CD4-positive, alpha-beta T cell treated with Interleukin-6 for 4 hours (primary cell): ENCODE data around the gene KLK14.

Source experiments
- DNase-seq: peaks from one replicate; pipeline ENCODE4 v3.0.0-alpha.2; 2020; ENCODE audit warnings: mixed read lengths

KLK14 gene, protein sequence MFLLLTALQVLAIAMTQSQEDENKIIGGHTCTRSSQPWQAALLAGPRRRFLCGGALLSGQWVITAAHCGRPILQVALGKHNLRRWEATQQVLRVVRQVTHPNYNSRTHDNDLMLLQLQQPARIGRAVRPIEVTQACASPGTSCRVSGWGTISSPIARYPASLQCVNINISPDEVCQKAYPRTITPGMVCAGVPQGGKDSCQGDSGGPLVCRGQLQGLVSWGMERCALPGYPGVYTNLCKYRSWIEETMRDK

DNA sequence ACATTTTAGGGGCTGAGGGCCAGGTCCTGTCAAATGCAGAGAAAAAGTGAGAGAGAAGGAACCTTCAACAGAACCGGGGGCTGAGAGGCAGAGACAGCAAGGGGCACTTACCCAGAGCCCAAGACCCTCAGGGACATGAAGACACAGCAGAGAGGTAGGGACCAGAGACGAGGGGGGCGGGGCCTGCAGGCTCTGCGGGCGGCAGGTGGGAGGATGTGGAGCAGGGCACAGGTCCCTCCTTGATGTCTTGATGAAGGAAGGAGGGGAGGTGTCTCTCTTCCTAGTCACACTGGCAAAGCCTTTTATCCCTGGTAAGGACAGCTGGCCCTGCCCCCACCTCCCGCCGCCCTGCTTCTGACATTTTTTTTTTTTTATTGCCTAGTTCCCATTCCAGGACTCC, at the start of gene KLK14:
Gene KLK14 (minus strand): TSS at position 277 of the 400 bp plus-strand sequence. CDS start 273 bp downstream, at position 4.
- DNase-seq = no peak

DNA sequence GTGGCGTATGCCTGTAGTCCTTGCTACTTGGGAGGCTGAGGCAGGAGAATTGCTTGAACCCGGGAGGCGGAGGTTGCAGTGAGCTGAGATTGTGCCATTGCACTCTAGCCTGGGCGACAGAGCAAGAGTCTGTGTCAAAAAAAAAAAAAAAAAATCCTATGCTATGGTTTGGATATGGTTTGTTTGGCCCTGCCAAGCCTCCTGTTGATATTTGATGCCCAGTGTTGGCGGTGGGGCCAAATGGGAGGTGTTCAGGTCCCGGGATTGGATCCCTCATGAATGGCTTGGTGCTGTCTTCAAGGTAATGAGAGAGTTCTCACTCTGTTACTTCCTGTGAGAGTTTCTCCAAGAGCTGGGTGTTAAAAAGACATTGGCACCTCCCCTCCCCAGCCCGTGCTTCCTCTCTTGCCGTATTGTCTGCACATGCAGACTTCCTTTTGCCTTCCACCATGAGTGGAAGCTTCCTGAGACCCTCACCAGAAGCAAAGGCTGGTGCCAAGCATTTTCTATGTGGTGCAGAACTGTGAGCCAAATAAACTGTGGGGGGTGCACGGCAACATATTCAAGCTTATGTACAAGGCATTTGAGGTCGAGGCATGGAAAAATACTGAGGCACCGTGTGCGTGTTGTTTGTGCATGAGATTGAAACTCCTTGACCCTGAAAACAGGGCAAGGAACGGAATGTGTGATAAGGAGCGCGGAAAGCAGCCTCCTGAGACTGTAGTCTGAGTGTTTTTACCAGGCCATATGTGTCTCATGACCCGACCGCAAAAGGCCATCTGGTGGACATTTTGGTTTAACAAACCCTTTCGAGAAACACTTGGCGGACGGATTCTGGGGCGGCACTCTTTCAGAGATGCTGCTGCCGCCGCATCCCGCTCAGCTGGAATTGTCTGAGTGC, 49.3 kb upstream of the KLK14 start:
- DNase-seq = peak; percentile 71

DNA sequence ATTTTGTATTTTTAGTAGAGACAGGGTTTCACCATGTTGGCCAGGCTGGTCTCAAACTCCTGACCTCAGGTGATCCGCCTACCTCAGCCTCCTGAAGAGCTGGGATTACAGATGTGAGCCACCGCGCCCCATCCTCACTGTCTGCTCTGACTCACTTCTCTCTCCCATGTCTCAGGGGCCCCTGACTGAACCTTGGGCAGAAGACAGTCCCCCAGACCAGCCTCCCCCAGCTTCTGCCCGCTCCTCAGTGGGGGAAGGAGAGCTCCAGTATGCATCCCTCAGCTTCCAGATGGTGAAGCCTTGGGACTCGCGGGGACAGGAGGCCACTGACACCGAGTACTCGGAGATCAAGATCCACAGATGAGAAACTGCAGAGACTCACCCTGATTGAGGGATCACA, 47.0 kb upstream of the KLK14 start:
- no peak for DNase-seq

DNA sequence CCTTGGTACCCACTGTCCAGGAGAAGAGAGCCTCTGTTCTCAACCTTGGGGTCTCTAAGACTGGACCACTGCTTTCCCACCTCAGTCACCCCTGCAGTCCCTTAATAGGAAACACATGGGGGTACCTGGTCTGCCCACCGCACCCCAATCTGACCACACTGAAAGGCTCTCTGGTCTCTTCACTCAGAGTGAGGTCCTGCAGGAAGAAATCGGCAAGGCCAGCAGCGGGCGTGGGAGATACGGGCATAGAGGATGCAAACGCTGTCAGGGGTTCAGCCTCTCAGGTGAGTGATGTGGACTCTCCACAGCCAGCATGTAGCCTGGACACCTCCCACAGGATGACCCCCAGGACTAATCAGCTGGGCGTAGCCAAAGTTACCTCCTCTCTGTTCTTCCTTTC, 45.5 kb upstream of the KLK14 start:
- DNase-seq = no peak

DNA sequence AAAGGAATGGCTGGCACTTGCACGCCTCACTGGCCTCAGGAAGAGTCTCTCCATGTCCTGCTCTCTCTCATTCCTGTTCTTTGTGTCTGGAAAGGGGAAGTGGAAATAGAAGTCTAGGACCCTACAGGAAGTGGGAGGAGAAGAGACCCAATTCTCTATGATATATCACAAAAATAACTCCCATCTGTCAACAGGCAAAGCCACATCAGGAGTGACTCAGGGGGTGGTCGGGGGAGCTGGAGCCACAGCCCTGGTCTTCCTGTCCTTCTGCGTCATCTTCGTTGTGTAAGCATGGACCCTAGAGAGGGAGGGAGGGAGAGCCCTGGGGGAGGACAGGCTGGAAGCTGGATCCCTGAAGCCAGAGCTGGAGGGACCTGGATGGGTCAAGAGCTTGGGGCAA, 45.1 kb upstream of the KLK14 start:
- DNase-seq = peak; percentile 44

DNA sequence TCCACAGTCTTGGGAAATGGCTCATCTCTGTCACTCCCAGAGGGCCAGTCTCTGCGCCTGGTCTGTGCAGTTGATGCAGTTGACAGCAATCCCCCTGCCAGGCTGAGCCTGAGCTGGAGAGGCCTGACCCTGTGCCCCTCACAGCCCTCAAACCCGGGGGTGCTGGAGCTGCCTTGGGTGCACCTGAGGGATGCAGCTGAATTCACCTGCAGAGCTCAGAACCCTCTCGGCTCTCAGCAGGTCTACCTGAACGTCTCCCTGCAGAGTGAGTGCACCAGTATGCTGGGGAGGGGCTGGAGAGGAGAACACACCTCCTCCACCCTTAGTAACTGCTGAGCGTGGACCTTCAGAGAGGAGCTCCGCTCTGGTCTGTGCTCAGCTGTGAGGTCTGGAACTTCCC, 44.3 kb upstream of the KLK14 start:
- no peak for DNase-seq

DNA sequence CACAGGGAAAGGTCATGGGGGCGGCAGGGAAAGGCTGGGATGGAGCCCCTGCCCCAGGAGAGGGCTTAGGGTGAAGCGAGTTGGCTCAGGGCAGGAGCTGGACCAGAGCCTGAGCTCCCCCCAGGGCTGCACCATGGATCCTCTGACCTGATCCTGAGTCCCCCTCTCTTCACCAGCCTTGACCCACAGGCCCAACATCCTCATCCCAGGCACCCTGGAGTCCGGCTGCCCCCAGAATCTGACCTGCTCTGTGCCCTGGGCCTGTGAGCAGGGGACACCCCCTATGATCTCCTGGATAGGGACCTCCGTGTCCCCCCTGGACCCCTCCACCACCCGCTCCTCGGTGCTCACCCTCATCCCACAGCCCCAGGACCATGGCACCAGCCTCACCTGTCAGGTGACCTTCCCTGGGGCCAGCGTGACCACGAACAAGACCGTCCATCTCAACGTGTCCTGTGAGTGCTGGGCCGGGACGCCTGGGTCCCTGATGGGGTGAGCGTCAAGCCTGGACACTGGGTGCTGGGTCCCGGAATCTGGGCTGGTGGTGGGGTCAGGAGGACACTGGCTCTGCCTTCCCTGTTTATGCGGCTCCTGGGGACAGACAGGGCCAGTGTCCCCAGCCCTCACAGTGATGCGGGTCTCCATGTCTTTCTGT, 42.9 kb upstream of the KLK14 start:
- no peak for DNase-seq

DNA sequence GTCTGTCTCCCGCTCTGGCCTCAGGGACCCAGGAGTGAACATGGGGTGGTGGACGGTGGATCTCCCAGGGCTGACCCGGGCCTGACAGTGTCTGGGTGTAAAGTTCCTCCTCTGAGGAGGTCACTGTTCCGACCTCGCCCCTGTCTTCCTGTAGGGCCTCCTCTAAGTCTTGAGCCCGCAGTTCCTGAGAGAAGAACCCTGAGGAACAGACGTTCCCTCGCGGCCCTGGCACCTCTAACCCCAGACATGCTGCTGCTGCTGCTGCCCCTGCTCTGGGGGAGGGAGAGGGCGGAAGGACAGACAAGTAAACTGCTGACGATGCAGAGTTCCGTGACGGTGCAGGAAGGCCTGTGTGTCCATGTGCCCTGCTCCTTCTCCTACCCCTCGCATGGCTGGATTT, 42.0 kb upstream of the KLK14 start, which contains the start of gene SIGLEC9:
Gene SIGLEC9 (plus strand): TSS at position 178 of the 400 bp plus-strand sequence. CDS start 69 bp downstream, at position 247.
- DNase-seq = no peak

DNA sequence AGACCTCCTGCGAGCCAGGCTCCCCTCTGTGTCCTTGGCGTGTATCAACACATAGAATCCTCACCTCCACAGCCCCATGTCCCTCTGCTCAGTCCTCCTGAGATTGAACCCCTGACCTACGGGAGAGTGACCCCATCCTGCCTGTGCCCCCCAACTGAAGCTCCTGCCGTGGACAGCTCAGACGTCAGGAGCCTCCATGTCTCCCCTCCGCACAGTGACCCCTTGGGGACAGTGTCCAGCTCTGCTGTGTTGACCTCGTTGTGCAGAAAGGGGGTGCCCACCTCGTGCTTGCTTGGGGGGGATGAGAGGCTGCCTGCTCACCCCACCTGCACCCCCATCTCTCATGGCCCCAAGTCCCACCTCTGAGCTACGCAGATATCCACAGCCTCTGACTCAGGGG, 41.5 kb upstream of the KLK14 start:
- no peak for DNase-seq

DNA sequence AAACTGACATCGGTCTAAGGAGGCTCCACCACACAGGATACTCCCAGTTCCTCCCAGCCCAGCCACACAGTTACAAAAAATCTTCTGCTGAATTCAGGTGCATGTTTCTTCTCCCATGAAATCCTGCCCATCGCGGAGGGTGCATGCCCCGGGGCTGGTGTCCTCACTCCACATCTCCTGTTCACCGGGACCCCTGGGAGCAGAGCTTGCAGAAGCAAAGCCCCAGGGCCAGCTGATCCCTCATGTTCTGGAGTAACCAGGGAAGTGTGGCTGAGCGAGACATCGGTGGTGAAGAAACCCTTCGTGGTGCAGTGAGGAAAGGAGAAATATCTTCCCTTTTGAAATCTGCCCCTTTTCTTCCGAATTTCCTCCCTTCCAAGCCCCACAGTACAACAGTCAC, 41.1 kb upstream of the KLK14 start:
- no peak for DNase-seq

DNA sequence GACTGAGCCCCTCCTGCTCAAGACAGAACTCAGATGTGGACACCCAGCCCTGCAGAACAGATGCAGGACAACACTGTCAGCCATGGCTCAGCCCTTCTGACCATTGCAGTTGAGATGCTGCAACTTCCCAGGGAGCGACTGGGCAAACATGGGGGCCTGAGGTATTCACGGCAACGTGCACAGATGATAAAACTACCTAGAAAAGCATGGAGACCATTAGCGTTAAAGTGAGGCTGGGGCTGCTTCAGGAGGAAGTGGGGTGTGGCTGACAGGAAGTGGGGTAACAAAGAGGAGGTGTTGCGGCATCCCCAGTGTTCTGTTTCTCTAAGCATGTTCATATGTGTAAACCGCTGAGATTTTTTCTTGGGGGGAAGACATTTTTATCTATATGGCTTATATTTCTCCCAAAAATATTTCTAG, 40.7 kb upstream of the KLK14 start:
- peak; percentile 69 for DNase-seq

DNA sequence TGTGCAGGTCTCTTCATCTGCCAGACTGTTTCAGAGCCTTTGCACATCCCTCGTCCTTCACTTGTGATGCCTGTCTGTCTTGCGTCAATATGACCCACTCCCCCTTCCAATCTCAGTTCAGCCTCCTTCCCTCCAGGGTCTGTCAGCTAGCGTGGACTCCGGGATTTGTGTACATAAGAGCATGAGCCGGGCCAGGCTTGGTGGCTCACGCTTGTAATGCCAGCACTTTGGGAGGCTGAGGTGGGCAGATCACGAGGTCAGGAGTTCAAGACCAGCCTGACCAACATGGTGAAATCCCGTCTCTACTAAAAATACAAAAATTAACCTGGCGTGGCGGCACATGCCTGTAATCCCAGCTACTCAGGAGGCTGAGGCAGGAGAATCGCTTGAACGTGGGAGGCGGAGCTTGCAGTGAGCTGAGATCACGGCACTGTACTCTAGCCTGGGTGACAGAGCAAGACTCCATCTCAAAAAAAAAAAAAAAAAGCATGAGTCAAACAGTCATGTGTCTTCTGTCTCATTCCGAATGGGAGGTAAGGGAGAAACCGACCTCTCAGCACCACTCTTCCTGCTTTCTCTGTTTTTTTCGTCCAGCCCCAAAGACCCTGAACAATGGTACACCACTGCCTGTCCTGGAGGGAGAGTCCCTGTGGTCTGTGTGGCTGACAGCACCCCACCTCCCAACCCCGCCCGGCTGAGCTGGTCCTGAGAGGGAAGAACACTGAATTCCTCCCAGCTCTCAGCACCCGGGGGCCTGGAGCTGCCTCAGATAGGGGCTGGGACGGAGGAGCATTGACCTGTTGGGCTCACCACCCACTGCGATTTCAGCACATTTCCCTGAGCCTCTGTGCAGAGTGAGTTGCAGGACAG, 39.7 kb upstream of the KLK14 start:
- DNase-seq = no peak

DNA sequence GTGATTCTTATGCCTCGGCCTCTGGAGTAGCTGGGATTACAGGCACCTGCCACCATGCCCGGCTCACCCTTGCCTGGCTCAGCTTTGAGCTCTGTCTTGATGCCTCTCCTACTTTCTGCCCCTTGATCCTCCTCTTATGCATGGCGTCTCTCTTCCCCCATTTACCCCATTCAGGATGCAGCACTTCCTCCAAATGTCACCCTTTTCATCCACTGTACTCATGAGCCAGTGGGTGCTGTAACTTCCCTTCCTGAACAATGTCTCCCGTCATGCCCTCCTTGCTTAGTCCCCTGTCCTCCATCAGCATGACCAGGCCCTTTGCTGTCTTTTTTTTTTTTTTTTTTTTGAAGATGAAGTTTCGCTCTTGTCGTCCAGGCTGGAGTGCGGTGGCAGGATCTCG, 38.6 kb upstream of the KLK14 start:
- no peak for DNase-seq

DNA sequence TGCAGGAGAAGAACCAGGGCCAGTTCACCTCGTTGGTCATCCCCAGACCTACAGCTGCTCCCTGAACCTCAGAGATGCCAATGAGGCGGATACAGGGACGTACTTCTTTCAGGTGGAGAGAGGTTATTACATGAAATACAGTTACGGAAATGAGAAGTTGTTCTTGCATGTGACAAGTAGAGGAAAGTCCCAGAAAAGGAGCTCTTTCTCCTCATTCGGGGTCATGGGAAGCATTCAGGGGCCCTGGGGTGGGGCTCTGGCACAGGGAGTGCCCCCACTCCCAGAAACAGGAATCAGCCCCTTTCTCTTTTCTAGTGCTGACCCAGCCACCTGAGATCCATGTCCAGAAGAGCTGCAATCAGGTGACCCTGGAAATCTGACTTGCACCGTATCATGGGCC, 37.5 kb upstream of the KLK14 start:
- DNase-seq = no peak

DNA sequence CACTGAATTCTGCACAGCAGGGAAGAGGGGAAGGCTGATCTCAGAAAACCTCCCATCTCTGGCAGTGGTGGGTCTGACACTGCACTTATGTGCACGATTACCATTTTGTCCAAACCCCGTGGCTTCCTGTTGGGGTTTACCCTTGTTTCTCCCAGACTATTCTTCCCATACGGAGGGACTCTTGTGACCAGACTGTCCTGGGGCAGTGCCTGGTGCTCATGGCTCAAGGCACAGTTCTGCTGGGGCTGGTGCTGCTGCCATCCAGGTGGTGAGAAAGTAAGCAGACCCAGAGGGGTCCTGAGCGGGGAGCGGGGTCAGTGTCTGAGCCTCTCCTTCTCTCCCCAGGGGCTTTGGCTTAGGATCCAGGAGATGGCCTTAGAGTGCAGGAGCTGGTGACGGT, 36.9 kb upstream of the KLK14 start:
- no peak for DNase-seq

DNA sequence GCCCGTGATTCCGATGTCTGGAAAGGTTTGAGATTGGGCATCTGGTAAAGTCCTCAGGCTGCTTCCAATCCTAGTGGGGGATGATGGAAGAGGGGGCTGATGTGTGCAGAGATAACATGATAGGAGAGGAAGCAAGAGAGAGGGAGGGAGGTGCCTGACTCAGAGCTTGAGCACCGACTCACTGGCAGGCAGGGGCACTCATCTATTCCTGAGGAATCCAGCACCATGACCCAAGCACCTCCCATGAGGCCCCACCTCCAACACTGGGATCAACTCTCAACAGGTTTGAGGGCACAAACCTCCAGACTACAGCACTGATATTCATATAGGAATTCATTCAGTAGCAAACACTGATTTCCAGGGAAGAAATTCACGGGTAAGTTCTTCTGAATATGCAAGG, 36.4 kb upstream of the KLK14 start:
- no peak for DNase-seq

DNA sequence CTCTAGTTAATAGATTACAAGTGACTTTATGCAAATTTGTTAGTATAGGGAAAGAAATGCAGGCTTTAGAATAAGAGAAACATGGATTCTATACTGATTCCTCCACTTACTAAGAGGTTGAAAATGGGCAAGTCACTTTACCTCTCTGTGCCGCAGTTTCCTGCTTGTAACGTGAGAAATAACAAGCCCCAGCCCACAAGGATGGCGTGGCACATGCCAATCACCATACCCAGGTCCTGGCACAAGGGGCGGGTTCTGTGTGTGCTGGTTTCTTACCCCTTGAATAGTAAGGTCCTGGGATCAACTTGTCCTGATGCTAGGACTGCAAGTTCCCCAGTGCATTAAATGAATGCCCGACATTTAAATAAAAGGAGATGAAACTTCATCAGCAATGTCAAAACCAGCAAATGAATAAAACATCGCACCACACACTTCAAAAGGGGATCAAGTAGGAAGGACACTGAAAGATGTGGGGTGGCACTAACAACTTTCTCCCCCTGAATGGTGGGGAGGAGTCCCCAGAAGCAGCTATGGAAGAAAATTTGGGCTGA, 34.1 kb upstream of the KLK14 start:
- peak; percentile 56 for DNase-seq

DNA sequence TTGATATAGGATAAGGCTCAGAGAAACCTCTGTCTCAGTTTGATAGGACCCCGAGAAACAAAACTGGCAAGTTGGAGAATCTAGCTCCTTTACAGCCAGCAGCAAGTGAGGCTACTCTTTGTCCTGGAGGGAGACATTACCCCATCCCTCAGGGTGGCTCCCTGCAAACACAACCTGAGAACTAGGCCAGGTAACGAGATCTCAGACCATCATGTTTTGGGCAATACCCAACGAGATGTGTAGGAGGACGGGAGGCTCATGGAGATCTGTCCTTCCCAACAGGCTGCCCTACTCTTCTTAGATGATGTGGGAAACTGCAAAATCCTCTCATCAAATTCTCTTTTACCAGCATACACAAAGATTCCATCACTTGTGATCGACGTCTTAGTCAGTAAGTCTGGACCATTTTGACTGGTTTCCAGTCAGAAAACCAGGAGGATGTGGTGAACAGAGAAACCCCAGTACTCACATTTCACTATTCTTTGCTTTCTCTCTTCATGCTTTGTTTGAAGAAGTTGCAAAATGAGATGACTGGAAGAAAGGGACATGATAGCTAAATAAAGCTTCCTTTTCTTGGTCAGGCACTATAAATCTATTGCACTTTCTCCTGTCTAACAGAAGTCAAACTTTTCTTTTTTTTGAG, 31.5 kb upstream of the KLK14 start:
- no peak for DNase-seq

DNA sequence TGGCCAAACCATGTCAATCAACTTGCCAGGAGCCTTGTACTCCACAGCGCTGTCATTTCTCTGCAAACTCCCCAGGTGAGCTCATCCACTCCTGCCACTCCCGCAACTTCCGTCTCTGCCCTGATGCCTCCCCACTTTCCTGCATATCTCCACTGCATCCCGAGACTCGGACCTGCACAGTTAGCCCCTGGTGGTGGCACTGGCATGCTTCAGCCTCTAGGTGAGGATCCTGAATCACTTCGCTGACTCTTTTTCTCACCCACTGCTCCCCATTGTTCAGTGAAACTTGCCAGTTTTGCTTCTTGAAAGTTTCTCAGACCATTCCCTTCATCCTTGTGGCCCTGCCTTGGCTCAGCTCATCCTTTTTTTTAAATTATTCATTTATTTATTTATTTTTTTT, 28.9 kb upstream of the KLK14 start:
- DNase-seq = no peak

DNA sequence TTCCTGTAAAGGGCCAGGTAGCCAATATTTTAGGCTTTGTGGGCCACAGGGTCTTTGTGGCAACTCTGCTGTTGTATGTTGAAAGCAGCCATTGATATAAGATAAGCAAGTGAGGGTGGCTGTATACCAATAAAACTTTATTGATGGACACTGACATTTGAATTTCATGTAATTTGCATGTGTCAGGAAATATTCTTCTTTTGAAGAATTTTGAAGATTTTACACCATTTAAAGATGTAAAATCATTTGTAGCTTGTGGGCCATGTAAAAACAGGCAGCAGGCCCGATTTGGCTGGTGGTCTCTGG, 27.9 kb upstream of the KLK14 start:
- DNase-seq = no peak

DNA sequence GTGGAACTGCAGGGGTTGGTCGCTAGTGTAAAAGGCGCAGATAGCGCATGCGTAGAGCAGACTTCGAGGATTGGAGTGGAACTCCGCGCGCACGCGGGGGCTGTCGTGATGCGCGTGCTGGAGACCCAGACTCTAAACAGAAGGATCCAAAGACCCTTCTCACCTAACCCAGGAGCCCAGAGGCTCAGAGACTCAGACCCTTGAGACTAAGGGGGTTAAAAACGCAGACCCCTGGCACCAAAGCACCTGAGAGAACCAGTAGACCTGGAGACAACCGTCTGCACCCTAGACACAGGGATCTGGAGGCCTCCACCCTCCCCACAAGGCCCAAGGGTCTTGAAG, 26.1 kb upstream of the KLK14 start:
- no peak for DNase-seq
